HUDEP-2 (cell line): ENCODE results near the gene KDM6B.

Experiments used
- DNase-seq, 76 experiments: peaks; one replicate each; lab custom pipeline; 2025; ENCODE audit not compliant: unreplicated experiment in 76 of 76; lab: John Stamatoyannopoulos, UW

KDM6B gene

DNA sequence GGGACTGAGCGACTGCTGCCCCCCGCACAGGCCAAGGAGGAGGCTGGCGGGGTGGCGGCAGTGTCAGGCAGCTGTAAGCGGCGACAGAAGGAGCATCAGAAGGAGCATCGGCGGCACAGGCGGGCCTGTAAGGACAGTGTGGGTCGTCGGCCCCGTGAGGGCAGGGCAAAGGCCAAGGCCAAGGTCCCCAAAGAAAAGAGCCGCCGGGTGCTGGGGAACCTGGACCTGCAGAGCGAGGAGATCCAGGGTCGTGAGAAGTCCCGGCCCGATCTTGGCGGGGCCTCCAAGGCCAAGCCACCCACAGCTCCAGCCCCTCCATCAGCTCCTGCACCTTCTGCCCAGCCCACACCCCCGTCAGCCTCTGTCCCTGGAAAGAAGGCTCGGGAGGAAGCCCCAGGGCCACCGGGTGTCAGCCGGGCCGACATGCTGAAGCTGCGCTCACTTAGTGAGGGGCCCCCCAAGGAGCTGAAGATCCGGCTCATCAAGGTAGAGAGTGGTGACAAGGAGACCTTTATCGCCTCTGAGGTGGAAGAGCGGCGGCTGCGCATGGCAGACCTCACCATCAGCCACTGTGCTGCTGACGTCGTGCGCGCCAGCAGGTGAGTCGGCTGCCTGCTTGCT is 15.2 kb downstream of the KDM6B start:
- no peak for DNase-seq

DNA sequence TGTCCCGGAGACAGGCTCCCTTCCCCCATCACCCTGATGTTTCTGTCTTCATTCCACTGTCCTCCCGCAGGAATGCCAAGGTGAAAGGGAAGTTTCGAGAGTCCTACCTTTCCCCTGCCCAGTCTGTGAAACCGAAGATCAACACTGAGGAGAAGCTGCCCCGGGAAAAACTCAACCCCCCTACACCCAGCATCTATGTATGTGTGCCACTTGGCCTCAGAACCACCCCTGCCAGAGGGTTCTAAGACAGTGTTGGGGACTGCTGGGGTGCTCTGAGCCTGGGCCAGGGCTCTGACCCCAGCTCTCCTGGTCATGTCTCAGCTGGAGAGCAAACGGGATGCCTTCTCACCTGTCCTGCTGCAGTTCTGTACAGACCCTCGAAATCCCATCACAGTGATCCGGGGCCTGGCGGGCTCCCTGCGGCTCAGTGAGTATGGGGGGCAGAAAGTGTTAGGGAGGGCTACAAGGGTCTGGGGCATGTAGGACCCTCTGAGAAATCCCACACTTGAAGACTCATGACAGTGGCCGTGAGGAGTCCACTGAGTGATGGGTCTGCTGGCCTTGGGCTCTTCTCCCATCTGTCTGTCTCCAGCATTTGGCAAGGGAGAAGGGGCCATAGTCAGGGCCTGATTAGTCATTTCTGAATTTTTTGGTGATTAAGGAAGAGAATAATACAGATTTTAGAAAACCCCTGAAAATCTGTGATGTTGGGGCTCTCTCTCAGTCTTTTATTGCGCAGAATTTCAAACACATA is 15.9 kb downstream of the KDM6B start:
- DNase-seq, result no peak

DNA sequence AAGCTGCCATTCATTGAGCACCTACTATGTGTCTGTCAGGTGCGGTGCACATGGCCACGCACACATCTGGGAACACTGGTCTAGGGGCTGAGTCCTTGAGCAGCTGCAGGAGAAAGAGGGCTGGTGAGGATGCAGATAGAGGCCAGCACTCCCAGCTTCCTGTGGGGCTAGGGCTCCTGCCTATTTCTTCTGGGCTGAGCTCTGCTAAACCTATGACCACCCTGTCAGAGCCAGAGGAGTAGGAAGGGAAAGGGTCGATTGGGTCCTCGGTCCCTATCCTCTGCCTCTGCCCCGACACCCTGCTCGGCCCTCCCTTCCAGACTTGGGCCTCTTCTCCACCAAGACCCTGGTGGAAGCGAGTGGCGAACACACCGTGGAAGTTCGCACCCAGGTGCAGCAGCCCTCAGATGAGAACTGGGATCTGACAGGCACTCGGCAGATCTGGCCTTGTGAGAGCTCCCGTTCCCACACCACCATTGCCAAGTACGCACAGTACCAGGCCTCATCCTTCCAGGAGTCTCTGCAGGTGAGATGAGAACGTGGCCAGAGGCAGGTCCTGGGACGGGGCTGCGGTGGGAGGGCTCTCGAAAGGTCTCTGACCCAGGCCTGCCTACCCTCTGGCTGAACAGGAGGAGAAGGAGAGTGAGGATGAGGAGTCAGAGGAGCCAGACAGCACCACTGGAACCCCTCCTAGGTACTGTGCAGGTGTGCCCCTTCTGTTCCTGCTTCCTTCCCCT is 16.9 kb downstream of the KDM6B start:
- no peak for DNase-seq

DNA sequence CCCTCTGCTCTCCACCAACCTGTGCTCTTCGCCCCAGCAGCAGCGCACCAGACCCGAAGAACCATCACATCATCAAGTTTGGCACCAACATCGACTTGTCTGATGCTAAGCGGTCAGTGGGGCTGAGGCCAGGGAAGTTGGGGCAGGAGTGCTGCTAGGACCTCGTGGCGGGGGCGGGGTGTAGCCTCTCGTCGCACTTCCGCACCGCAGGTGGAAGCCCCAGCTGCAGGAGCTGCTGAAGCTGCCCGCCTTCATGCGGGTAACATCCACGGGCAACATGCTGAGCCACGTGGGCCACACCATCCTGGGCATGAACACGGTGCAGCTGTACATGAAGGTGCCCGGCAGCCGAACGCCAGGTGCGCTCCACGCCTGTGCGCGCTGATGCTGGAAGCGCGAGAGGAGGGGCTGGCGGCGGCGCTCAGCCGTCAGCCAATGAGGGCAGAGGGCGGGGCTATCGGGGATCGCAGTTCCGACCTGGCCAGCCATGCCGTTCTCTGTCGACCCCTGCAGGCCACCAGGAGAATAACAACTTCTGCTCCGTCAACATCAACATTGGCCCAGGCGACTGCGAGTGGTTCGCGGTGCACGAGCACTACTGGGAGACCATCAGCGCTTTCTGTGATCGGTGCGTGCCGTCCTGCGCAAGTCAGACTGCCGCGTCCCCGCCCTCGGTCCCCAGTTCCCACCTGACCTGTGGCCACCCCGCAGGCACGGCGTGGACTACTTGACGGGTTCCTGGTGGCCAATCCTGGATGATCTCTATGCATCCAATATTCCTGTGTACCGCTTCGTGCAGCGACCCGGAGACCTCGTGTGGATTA is 17.6 kb downstream of the KDM6B start:
- DNase-seq, result peak in 64 of 76 experiments; percentile 51 to 92 (median 82)

DNA sequence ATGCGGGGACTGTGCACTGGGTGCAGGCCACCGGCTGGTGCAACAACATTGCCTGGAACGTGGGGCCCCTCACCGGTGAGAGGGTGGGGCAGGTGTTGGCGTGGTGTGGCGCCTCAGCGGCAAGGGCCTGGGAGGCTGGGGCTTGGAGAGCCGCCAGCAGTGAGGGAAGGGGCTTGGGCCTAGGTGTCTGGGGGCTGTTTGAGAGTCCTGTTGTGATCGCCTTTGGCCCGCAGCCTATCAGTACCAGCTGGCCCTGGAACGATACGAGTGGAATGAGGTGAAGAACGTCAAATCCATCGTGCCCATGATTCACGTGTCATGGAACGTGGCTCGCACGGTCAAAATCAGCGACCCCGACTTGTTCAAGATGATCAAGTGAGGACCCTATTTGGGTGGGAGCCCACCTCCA is 18.2 kb downstream of the KDM6B start:
- DNase-seq, result no peak

DNA sequence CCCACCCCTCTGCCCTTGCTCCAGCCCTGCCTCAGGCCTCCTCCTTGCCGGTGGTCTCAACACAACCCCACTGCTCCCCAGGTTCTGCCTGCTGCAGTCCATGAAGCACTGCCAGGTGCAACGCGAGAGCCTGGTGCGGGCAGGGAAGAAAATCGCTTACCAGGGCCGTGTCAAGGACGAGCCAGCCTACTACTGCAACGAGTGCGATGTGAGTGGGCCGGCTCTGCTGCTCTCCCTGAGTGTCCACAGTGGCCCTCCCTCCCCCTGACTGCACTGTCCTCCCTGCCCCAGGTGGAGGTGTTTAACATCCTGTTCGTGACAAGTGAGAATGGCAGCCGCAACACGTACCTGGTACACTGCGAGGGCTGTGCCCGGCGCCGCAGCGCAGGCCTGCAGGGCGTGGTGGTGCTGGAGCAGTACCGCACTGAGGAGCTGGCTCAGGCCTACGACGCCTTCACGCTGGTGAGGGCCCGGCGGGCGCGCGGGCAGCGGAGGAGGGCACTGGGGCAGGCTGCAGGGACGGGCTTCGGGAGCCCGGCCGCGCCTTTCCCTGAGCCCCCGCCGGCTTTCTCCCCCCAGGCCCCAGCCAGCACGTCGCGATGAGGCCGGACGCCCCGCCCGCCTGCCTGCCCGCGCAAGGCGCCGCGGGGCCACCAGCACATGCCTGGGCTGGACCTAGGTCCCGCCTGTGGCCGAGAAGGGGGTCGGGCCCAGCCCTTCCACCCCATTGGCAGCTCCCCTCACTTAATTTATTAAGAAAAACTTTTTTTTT is 19.1 kb downstream of the KDM6B start:
- no peak for DNase-seq

DNA sequence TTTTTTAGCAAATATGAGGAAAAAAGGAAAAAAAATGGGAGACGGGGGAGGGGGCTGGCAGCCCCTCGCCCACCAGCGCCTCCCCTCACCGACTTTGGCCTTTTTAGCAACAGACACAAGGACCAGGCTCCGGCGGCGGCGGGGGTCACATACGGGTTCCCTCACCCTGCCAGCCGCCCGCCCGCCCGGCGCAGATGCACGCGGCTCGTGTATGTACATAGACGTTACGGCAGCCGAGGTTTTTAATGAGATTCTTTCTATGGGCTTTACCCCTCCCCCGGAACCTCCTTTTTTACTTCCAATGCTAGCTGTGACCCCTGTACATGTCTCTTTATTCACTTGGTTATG is 19.6 kb downstream of the KDM6B start:
- no peak for DNase-seq

DNA sequence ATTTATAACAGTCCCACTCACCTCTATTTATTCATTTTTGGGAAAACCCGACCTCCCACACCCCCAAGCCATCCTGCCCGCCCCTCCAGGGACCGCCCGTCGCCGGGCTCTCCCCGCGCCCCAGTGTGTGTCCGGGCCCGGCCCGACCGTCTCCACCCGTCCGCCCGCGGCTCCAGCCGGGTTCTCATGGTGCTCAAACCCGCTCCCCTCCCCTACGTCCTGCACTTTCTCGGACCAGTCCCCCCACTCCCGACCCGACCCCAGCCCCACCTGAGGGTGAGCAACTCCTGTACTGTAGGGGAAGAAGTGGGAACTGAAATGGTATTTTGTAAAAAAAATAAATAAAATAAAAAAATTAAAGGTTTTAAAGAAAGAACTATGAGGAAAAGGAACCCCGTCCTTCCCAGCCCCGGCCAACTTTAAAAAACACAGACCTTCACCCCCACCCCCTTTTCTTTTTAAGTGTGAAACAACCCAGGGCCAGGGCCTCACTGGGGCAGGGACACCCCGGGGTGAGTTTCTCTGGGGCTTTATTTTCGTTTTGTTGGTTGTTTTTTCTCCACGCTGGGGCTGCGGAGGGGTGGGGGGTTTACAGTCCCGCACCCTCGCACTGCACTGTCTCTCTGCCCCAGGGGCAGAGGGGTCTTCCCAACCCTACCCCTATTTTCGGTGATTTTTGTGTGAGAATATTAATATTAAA is 20.2 kb downstream of the KDM6B start:
- DNase-seq, result no peak

DNA sequence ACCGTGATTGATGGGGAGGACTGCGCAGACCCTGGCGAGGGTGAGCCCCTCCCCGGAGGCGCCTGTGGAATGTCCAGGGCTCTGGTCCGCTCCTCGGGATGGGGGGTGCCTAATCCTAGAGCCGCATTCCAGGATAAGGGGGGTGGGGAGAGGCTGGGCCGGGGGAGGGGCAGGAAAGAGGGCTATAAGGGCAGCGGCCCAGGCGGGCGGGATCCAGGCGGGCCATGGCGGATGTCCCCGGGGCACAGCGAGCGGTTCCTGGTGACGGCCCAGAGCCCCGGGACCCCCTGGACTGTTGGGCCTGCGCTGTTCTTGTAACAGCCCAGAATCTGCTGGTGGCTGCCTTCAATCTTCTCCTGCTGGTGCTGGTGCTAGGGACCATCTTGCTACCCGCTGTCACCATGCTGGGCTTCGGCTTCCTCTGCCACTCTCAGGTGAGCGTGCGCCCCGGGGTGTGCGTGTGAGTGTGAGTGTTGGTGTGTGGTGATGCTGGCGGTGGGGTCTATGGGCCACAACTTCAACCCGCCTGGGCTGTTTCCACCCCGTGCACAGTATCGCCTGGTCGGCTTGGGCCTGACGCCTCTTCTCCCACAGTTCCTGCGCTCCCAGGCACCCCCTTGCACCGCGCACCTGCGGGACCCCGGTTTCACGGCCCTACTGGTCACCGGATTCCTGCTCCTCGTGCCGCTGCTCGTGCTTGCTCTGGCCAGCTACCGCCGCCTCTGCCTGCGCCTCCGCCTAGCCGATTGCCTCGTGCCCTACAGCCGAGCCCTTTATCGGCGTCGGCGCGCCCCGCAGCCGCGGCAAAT is 21.0 kb downstream of the KDM6B start, which contains the start of gene TMEM88:
TMEM88 (plus strand) TSS at position 216 of the 809 bp plus-strand sequence; CDS start at position 225, 9 bp downstream.
- DNase-seq, result no peak

DNA sequence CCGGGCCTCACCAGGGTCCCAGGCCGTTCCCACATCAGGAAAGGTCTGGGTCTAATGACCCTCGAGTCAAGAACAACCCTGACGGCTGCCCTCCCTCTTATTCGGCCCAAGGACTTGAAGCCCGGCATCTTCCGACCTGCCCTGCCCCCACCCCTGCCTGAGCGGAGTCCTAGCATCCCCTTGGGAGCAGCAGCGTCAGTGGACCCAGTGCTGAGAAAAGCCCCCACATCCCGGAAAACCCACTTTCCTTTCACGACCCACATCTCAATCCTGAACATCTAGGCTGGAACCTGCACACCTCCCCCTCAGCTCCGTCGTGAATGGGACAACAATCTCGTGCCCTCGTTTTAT is 21.6 kb downstream of the KDM6B start:
- no peak for DNase-seq

DNA sequence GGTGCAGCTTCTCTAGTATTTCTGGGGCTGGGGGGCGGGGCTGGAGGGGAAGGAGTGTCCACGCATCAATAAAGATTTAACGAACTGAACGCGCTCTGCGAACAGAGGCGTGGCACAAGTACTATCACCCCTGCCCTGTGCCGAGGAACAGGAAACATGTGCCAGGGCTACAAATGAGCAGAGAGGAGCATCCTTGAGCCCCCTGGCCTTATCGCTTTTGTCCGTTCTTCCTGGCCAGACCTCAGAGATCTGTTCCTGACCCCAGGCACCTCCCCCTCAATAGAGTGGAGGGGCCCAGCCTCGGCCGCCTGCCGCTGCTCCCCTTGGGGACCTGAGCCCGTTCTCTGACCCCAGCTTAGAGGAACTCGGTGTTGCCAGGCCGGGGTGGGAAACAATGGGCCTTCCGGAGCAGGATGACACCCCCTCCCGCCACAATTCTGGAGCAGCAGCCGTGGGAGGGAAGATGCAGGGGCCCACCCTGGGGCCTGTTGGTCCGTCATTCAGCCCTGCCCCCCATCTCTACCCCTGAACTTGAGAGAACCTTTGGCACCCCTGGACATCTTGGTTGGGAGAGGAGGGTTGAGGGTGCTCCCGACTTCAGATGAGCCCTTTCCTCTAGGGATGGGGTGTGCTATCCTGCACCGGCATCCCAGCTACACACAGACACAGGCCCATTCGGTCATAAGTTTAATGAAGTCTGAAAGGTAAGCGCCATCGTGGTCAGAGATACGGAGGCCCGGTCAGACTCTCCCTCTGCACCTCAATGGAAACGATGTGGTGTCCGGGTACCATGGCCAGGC is 22.2 kb downstream of the KDM6B start:
- peak in 51 of 76 experiments; percentile 5 to 63 (median 45) for DNase-seq

DNA sequence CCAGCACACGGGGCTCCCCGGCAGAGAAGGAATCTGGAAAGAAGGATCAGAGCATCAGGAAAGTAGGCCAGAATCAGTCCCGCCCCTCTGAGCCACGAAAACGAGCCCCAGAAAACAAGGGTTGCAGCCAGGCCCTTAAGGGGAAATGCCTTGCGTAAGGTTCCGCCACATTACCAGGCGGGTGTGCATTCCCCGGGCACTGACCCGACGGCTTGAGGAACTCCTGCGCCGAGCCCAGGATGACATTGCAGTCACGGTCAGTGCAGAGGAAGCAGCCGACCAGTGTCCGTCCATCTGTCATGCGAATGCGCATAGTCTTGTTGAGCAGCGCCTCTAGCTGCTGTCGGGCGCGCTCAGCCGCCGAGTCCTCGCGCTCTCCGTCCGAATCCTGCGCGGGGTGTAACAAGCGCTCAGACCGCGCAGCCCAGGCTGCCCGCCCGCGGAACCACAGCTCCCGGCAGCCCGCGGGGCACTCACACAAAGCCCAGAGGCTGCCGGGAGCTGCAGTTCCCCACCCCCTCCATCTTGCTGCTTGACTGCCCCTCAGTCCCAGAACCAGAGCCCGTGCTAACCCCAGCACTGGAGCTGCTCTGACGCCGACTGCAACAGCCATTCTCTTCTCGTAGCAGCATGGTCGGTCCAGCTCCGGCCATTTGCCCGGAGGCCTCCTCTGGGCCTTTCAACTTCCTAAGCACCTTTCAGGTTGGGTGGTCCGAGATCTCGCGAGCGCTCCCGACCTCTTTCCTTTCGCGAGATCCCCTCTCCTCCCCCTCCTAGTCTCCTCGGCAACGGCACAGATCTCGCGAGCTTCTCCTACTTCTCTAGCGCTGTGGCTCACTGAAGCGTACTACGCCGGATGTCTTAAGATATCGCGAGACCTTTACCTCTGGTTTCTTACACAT is 23.0 kb downstream of the KDM6B start, which contains the start of gene NAA38:
NAA38 (minus strand) TSS at position 749 of the 902 bp plus-strand sequence; CDS start at position 653, 96 bp downstream.
- peak in 74 of 76 experiments; percentile 62 to 99 (median 92) for DNase-seq

DNA sequence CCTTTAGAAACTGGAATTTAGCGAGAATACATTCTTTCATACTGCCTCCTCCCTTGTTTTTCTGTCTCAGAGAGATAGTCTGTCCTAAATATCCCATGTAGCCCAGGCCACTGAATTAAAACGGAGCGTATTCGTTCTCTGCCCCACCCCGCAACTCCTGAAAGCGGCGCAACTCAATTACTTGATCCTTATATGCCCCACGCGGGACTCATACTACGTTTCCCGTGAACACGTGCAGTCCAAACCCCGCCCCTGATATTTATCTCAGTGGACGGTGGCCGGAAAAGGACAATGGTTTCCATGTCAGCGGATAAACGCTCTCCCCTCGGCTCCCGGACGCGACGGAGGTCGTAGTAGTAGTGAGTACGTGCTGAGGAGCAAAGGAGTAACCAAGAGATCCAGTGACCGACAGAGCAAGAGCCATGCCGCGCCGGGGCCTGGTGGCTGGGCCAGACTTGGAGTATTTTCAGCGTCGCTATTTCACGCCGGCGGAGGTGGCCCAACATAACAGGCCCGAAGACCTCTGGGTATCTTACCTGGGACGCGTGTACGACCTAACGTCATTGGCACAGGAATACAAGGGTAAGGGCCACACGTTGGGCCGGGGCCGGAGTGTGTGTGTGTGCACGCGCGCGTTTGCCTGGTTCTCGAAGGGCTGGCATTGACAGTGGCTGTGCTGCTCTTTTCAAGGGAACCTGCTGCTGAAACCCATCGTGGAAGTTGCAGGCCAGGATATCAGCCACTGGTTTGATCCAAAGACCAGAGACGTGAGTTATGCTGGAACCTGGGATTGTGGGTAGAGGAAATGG is 23.9 kb downstream of the KDM6B start, which contains the start of gene CYB5D1:
CYB5D1 (plus strand) TSS at position 291 of the 809 bp plus-strand sequence; CDS start at position 423, 132 bp downstream.
- DNase-seq, result peak in 68 of 76 experiments; percentile 56 to 94 (median 86)

DNA sequence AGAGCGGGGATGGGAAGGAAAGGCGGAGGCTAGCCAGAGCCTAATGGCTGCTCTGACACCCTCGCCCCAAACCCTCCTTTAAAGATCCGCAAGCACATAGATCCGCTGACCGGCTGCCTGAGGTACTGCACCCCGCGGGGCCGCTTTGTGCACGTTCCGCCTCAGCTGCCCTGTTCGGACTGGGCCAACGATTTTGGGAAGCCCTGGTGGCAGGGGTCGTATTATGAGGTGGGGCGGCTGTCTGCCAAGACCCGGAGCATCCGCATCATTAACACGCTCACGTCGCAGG is 24.4 kb downstream of the KDM6B start:
- DNase-seq, result no peak

DNA sequence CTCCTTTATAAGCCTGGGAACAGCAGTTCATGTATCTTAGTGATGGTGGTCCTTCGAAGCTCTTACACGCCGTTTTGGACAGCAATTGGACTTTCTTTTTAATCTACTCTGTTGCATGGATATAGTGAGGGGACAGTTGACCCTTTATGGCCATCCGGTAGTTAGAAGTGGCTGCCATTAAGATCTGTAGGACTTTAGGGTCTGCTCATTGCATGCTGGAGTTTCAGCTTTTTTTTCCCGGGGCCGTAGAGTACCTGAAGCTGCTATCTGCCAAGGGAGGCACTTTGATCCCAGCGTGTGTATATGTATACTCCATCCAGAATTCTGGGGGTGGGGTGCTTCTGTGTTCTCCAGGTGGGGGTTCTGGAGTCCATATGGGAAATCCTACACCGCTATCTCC is 25.0 kb downstream of the KDM6B start:
- DNase-seq, result no peak
